ENCODE data around the gene SUFU.

Gene SUFU

DNA sequence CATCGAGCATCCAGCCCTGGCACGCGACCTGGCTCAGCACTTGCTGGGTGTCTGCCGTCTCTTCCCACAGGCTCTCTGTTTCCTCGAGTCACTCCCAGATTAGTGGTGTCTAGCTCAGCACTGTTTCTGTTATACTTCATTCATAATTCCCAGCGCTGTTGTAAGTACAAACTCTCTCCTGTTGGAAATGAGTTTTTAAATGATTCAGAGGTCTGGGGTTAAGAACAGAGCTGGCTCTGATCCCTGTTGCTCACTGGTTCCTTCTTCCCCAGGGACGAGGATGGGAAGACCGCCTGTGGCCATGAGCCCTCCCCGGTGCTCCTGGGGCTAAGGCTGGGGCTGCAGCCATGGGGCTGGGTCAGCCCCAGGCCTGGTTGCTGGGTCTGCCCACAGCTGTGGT lies 35.1 kb upstream of the SUFU start:
- H3K4me3 ChIP-seq (ENCODE audit: low read depth, low read length) = no peak overlapping the region
- H3K27me3 ChIP-seq (ENCODE audit: control insufficient read depth, insufficient read depth, low read length) = no peaks in the 10 kb centered on the region
- no peak overlapping the region for H3K27ac ChIP-seq
- H3K4me2 ChIP-seq (ENCODE audit: low read length) = no peak overlapping the region
- TF ChIP-seq, protein P1, sequence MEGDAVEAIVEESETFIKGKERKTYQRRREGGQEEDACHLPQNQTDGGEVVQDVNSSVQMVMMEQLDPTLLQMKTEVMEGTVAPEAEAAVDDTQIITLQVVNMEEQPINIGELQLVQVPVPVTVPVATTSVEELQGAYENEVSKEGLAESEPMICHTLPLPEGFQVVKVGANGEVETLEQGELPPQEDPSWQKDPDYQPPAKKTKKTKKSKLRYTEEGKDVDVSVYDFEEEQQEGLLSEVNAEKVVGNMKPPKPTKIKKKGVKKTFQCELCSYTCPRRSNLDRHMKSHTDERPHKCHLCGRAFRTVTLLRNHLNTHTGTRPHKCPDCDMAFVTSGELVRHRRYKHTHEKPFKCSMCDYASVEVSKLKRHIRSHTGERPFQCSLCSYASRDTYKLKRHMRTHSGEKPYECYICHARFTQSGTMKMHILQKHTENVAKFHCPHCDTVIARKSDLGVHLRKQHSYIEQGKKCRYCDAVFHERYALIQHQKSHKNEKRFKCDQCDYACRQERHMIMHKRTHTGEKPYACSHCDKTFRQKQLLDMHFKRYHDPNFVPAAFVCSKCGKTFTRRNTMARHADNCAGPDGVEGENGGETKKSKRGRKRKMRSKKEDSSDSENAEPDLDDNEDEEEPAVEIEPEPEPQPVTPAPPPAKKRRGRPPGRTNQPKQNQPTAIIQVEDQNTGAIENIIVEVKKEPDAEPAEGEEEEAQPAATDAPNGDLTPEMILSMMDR (IDR thresholded peaks at IDR 0.05) = no peak
- no peak overlapping the region for H3K9ac ChIP-seq
- H3K79me2 ChIP-seq = no peaks in the 10 kb centered on the region
- H3K4me1 ChIP-seq = no peaks in the 10 kb centered on the region
- H3K36me3 ChIP-seq (ENCODE audit: control insufficient read depth, insufficient read depth, low read length) = no peaks in the 10 kb centered on the region
- H3K9me3 ChIP-seq (ENCODE audit: control insufficient read depth, low read length) = no peaks in the 10 kb centered on the region
- H2AFZ ChIP-seq = no peak overlapping the region

DNA sequence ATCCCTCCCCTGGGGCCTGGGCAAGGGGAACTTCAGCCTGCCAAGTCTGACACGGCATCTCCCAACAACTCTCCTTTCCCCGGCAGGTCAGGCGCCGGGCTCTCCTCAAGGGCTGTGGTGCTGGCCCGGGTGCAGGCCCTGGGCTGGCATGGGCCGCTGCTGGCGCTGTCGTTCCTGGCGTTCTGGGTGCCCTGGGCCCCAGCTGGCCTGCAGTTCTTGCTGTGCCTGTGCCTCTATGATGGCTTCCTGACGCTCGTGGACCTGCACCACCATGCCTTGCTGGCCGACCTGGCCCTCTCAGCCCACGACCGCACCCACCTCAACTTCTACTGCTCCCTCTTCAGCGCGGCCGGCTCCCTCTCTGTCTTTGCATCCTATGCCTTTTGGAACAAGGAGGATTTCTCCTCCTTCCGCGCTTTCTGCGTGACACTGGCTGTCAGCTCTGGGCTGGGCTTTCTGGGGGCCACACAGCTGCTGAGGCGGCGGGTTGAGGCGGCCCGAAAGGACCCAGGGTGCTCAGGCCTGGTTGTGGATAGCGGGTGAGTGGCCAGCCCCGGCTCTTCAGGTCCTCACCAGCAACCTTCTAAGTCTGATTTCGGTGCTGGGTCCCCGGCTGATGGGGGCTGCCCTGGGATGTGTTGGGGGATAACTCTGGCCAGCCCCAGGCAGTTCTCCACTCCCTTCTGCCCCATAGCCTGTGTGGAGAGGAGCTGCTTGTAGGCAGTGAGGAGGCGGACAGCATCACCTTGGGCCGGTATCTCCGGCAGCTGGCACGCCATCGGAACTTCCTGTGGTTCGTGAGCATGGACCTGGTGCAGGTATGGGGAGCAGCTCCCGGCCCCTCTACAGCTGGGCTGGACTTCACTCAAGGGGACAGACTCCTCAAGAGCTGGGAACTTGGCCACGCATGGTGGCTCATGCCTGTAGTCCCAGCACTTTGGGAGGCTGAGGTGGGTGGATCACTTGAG lies 32.9 kb upstream of the SUFU start:
- Histone ChIP-seq H3K4me3 (ENCODE audit: low read depth, low read length) (no peak overlapping the region), H3K27me3 (ENCODE audit: control insufficient read depth, insufficient read depth, low read length) (no peaks in the 10 kb centered on the region), H3K9ac (no peak overlapping the region), H2AFZ (no peak overlapping the region), H3K9me3 (ENCODE audit: control insufficient read depth, low read length) (no peaks in the 10 kb centered on the region), H3K27ac (no peak overlapping the region), H3K4me2 (ENCODE audit: low read length) (no peak overlapping the region), H3K4me1 (no peaks in the 10 kb centered on the region), H3K36me3 (ENCODE audit: control insufficient read depth, insufficient read depth, low read length) (no peaks in the 10 kb centered on the region), H3K79me2 (no peaks in the 10 kb centered on the region)
- TF ChIP-seq, protein P1 (IDR thresholded peaks at IDR 0.05) = no peak

DNA sequence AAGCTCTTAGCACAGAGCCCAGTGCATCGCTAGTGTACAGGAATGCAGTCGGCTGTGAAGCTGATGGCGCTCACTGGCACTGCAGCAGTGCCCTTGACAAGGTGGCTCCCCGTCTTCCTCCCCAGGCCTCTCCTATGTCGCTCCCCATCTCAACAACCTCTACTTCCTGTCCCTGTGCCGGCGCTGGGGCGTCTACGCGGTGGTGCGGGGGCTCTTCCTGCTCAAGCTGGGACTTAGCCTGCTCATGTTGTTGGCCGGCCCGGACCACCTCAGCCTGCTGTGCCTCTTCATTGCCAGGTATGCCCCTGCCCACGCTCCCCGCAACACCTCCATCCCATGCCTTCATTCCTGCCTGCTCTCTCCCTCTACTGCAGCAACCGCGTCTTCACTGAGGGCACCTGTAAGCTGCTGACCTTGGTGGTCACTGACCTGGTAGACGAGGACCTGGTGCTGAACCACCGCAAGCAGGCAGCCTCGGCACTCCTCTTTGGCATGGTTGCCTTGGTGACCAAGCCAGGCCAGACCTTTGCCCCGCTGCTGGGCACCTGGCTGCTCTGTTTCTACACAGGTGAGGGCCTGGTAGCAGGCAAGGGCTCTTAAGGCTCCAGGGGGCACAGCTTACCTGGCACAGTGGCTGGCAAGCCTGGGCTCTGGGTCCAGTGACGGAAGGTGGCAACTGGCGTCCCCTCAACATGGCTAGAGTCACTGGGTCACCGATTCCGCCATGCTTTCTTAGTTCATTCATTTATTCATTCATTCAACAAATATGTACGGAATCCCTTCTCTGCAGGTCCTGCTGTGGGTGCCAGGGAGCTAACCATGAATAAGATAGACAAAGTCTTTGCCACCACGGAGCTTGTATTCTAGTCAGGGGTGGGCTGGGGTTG lies 30.1 kb upstream of the SUFU start:
- H3K27ac ChIP-seq = no peak overlapping the region
- no peaks in the 10 kb centered on the region for H3K9me3 ChIP-seq (ENCODE audit: control insufficient read depth, low read length)
- no peaks in the 10 kb centered on the region for H3K27me3 ChIP-seq (ENCODE audit: control insufficient read depth, insufficient read depth, low read length)
- TF ChIP-seq, protein P1 (IDR thresholded peaks at IDR 0.05) = no peak
- H3K4me3 ChIP-seq (ENCODE audit: low read depth, low read length) = no peak overlapping the region
- H2AFZ ChIP-seq = no peak overlapping the region
- H3K4me2 ChIP-seq (ENCODE audit: low read length) = no peak overlapping the region
- H3K4me1 ChIP-seq = no peaks in the 10 kb centered on the region
- no peaks in the 10 kb centered on the region for H3K36me3 ChIP-seq (ENCODE audit: control insufficient read depth, insufficient read depth, low read length)
- H3K79me2 ChIP-seq = no peaks in the 10 kb centered on the region
- no peak overlapping the region for H3K9ac ChIP-seq

DNA sequence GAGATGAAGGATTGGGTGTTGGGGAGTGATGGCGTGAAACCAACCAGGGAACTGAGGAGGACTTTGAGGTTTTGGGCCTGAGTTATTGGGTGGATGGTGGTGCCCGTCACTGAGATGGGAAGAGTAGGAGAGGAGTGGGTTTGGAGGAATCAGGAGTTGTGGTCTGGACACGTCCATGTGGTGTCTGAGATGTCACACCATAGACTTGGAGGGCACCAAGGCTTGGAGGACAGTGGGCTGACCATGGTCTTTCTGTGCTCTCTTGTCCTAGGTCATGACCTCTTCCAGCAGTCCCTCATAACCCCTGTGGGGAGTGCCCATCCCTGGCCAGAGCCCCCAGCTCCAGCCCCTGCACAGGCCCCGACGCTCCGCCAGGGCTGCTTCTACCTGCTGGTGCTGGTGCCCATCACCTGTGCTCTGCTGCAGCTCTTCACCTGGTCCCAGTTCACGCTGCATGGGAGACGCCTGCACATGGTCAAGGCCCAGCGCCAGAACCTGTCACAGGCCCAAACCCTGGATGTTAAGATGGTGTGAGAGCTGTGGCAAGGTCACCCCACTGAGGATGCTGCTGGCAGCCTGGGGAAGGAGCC lies 28.2 kb upstream of the SUFU start:
- Histone ChIP-seq H3K4me1 (no peaks in the 10 kb centered on the region), H3K27me3 (ENCODE audit: control insufficient read depth, insufficient read depth, low read length) (no peaks in the 10 kb centered on the region), H3K4me3 (ENCODE audit: low read depth, low read length) (no peak overlapping the region), H3K9ac (no peak overlapping the region), H3K4me2 (ENCODE audit: low read length) (no peak overlapping the region), H3K79me2 (no peaks in the 10 kb centered on the region), H3K36me3 (ENCODE audit: control insufficient read depth, insufficient read depth, low read length) (no peaks in the 10 kb centered on the region), H3K27ac (no peak overlapping the region), H2AFZ (no peak overlapping the region), H3K9me3 (ENCODE audit: control insufficient read depth, low read length) (no peaks in the 10 kb centered on the region)
- TF ChIP-seq, protein P1 (IDR thresholded peaks at IDR 0.05) = no peak
